Measurements from ENCODE around the gene NCSTN. TPM values are rescaled to one million over a fixed set of nuclear protein-coding genes. Genes with fewer than 3 reads are reported as not detected.
A peak's percentile ranks its signal among the peaks of the same experiment; 100 is the strongest.

NCSTN gene
- 64.7 TPM for total RNA-seq

DNA sequence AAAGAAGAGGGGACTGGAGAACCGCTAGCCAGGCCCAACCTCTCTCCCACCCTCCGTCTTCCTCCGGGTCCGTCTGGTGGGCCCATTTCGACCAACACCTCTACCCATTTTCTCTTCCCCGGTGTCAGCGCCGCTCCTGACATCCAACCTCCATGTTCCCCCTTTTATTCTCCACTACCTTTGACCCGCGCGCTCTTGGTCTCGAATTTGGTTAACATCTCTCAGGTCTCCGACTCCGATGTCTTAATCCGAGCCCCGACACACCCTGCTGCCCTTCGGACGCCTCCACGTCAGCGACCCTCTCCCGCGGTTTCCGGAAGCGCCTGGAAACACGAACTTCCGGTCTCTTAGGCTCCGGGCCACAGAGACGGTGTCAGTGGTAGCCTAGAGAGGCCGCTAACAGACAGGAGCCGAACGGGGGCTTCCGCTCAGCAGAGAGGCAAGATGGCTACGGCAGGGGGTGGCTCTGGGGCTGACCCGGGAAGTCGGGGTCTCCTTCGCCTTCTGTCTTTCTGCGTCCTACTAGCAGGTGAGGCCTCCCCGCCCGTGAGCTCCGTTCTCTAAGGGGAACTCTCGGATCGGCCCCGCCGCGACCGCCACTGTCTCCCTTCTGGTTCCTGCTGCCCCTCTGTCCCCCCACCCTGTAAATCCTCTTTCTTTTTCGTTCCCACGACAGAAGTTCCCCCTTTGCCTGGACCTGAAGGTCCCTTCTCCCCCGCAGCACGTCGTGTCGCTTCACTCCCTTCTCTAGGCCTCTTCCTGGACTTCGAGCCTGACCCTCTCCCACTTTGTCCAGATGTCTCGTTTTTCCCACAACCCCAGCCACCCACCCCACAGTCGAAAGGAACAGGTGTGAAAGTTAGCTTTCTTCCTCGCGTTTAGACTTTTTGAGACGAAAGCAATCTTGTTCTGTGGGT is at the start of gene NCSTN, which contains the start of gene COPA:
NCSTN (plus strand) TSS at position 431 of the 917 bp plus-strand sequence; CDS start at position 445, 14 bp downstream.
COPA (minus strand) TSS at position 298 of the 917 bp plus-strand sequence; CDS start at position 218, 80 bp downstream.
- ATAC-seq (peak; percentile 99), DNase-seq (ENCODE audit: low spot score) (peak; percentile 95)
- intact Hi-C loops (cut with DNase I) = no loop called here

- ATAC-seq (no peak), DNase-seq (ENCODE audit: low spot score) (no peak)
- intact Hi-C loops (cut with DNase I) = no loop called here
These were observed 47.1 kb upstream of the NCSTN start for GRCh38 chr1:160296036-160296435.

- ATAC-seq (no peak), DNase-seq (ENCODE audit: low spot score) (no peak)
- intact Hi-C loops (cut with DNase I) = no loop called here
These were observed 43.0 kb upstream of the NCSTN start for GRCh38 chr1:160300173-160300572.

GRCh38 chr1:160307118-160307791 is 35.9 kb upstream of the NCSTN start:
- ATAC-seq = no peak
- intact Hi-C loops (cut with DNase I) = no loop called here

GRCh38 chr1:160308451-160309184 is 34.6 kb upstream of the NCSTN start:
- no peak for DNase-seq (ENCODE audit: low spot score)
- intact Hi-C loops (cut with DNase I) = no loop called here
- no peak for ATAC-seq

More at GRCh38 chr1:160307118-160307791, 35.9 kb upstream of the NCSTN start:
- no peak for DNase-seq (ENCODE audit: low spot score)

DNA sequence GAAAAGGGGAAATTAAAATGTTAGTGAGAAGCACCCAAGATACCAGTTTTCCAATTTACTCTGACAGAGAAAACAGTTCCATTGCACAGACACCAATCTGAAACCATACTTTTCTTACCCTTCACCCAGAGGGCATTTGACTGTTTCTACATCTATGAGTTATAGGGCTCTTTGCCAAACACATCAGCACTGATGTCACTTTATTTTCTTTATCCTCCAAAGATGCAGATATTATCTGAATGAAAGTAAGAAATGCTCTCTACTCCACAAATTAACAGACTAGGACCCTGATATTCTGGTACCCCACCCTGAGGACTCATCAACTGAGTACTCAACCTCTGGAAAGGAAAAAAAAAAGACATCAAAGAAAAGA is 34.0 kb upstream of the NCSTN start:
- ATAC-seq (no peak), DNase-seq (ENCODE audit: low spot score) (no peak)
- intact Hi-C loops (cut with DNase I) = no loop called here

- DNase-seq (ENCODE audit: low spot score) (no peak), ATAC-seq (no peak)
These were observed 33.6 kb upstream of the NCSTN start for GRCh38 chr1:160309571-160309970.

GRCh38 chr1:160315359-160315758 is 27.8 kb upstream of the NCSTN start:
- intact Hi-C loops (cut with DNase I) = no loop called here
- no peak for DNase-seq (ENCODE audit: low spot score)
- no peak for ATAC-seq

More at GRCh38 chr1:160309571-160309970, 33.6 kb upstream of the NCSTN start:
- intact Hi-C loops (cut with DNase I) = no loop called here

DNA sequence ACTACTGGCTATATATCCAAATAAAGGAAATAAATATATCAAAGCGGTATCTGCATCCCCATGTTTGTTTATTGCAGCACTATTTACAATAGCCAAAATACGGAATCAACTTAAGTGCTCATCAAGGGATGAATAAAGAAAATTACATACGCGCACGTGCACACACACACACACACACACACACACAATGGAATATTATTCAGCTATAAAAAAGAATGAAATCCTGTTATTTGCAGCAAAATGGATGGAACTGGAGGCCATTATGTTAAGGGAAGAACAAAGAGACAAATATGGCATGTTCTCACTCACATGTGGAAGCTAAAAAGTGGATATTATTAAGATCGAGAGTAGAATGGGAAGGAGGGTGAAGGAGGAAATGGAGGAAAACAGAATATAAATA is 20.4 kb upstream of the NCSTN start:
- intact Hi-C loops (cut with DNase I) = no loop called here
- no peak for DNase-seq (ENCODE audit: low spot score)
- no peak for ATAC-seq

DNA sequence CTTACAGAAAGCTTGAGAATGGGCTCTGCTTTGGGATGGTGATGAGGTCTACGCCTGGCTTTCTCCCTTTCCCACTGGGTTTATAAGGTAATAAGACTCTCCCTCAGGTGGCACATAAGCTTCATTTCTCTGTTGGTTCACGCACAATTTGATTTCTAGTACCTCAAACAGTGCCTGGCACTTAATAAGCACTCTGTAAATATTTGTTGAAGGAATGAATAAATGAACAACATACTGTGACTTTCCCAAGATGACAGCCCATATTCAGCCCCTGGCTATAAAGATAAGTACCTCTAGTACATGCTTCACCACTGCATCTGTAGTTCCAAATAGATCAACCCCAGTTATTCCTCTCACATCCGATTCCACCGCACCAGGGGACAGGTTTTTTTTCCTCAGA is 17.9 kb upstream of the NCSTN start:
- ATAC-seq = no peak
- no peak for DNase-seq (ENCODE audit: low spot score)
- intact Hi-C loops (cut with DNase I) = no loop called here

DNA sequence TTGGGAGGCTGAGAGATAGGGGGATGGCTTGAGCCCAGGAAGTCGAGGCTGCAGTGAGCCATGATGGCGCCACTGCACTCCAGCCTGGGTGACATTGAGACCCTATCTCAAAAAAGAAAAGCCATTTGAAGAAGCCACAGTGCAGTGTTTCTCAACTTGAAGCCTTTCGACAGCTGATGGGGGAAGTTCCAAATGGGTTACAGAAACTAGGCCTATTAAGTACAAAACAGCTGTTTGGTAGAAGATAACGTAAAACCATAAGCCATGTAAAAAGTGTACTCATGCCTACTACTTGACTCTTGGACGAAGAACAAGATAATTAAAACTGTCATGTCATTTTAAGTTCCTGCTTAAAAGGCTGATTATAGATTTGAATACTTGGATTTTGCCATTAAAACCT is 16.8 kb upstream of the NCSTN start:
- no peak for DNase-seq (ENCODE audit: low spot score)
- no peak for ATAC-seq
- intact Hi-C loops (cut with DNase I) = no loop called here

- DNase-seq (ENCODE audit: low spot score) (no peak), ATAC-seq (no peak)
- intact Hi-C loops (cut with DNase I) = no loop called here
These were observed 15.0 kb upstream of the NCSTN start for GRCh38 chr1:160328184-160328583.

GRCh38 chr1:160330119-160330518 is 13.1 kb upstream of the NCSTN start:
- intact Hi-C loops (cut with DNase I) = no loop called here
- no peak for ATAC-seq
- no peak for DNase-seq (ENCODE audit: low spot score)

DNA sequence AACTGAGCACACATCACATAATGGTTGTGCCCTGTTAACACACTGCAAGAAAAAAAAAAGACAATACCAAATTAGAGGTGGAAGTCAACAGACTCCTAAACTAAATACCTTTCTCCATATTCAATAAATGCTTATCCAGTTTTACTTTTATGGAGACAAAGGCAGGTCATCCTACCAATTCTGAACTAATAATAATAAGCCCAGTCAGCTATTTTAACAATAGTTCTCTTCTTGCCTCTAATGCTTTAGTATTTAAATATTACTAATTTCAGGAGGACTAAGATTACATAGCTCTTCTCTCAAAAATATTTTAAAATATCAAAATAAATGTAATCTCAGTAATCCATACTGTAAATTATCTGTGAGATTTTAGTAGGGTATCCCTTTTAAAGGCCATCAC is 10.7 kb upstream of the NCSTN start:
- no peak for DNase-seq (ENCODE audit: low spot score)
- intact Hi-C loops (cut with DNase I) = no loop called here
- ATAC-seq = no peak

DNA sequence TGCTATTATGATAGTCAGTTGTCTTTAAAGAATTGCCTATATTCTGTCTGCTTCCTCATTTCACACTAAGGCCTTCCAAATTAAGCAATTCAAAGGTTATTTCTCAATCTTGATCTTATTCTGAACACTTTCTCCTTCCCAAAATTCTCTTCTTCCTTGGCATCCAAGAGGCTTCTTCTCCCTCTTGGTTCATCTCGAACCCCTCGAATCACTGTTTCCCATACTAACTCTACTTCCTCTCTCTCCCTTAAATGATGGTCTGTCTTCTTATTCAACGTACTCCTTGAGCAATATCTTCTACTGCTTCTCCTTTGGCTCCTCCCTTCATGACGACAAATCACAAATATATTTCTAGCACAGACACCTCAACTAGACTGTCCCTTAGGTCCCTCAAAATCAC is 4.6 kb upstream of the NCSTN start:
- ATAC-seq (no peak), DNase-seq (ENCODE audit: low spot score) (no peak)
- intact Hi-C loops (cut with DNase I) = no loop called here

DNA sequence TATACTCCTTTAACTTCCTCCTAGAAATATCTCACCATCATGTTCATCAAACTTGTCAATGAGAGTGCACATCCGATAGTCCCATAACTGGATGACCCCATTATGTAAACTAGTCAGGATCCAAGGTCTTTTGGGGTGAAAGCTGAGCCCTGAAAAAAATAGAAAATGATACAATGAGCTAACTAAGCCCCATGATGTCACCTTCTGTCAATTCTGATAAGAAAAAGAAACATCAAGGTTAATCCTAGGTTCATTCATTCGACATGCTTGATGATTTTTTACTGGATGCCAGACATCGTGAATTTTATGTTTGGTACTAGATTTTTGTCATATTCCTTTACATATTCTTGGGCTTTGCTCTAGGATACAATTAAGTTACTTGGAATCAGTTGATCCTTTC is 3.0 kb upstream of the NCSTN start:
- ATAC-seq (no peak), DNase-seq (ENCODE audit: low spot score) (no peak)
- intact Hi-C loops (cut with DNase I) = no loop called here

GRCh38 chr1:160340866-160341265 is 2.3 kb upstream of the NCSTN start:
- DNase-seq (ENCODE audit: low spot score) (no peak), ATAC-seq (no peak)
- intact Hi-C loops (cut with DNase I) = no loop called here

GRCh38 chr1:160342526-160342925 is 657 bp upstream of the NCSTN start:
- no peak for DNase-seq (ENCODE audit: low spot score)
- peak; percentile 37 for ATAC-seq
- intact Hi-C loops (cut with DNase I) = no loop called here

- no peak for ATAC-seq
- DNase-seq (ENCODE audit: low spot score) = no peak
- intact Hi-C loops (cut with DNase I) = no loop called here
These were observed 1.1 kb downstream of the NCSTN start for GRCh38 chr1:160344241-160344640.

GRCh38 chr1:160344936-160345335 is 1.8 kb downstream of the NCSTN start:
- intact Hi-C loops (cut with DNase I) = no loop called here
- DNase-seq (ENCODE audit: low spot score) (no peak), ATAC-seq (no peak)

Data from sciatic nerve (tissue), 2 donors.